Uterus (tissue), 2 donors: ENCODE data around the gene MTG2.

Experiments
- CTCF ChIP-seq, 4 experiments: fragments of 200-600 bp in 2 of 4; fragments of 450-650 bp in 2 of 4; sonication (generic) in 2 of 4; IDR thresholded peaks; one replicate each; pipeline ENCODE4 v1.5.1; 2016 to 2019; ENCODE audit warnings: antibody characterized with exemption in 4 of 4, mild to moderate bottlenecking in 2 of 4, moderate library complexity in 1 of 4
- POLR2A ChIP-seq, 2 donors: fragments of 450-650 bp; IDR thresholded peaks; one replicate each; pipeline ENCODE4 v1.6.1; 2016; ENCODE audit warnings: antibody characterized with exemption in 2 of 2, mild to moderate bottlenecking in 1 of 2, moderate library complexity in 1 of 2

GRCh38 chr20:62230696-62231095 lies 47.9 kb downstream of the MTG2 start:
- TF ChIP-seq CTCF (IDR thresholded peaks at IDR 0.05) (no peak), POLR2A (IDR thresholded peaks at IDR 0.05) (no peak)
